ENCODE data around the gene MON2.

DNA sequence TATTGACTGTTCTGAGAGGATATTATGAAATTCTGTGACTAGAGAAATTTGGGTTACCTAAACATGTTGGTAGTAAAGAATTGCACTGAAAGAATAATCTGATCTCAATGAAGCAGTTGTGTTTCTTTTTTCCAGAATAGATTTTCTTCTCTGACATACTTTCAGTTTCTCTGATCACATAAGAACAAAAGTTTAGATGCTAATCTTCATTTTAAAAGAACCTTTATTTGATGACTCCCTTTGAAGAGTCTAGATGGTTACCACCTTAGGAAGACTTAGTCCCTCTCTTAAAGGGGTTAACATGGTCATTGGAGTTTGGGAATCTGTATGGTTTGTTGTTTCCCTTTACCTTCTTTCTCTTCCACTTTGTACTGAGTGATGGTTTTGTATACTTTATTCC, 58.6 kb downstream of the MON2 start:
- no peak for TF ChIP-seq POLR2A (IDR thresholded peaks at IDR 0.05; ENCODE audit: low read length)
- no peak for TF ChIP-seq GATA1 (IDR thresholded peaks at IDR 0.05; ENCODE audit: low read depth, low read length)
